Endothelial cell (in vitro differentiated cells): ENCODE measurements around the gene CLDN4. TPM values are rescaled to one million over a fixed set of nuclear protein-coding genes. Genes with fewer than 3 reads are reported as not detected.
"Not testable (repeated sequence)": the region's sequence is repeated elsewhere in the genome, so short reads cannot be mapped to it uniquely, and the experiment has no call there.

Experiments used
- DNase-seq: peaks from one replicate; pipeline ENCODE4 v3.0.0; 2021; ENCODE audit warnings: low spot score
- H3K27ac Mint-ChIP-seq: one replicate; pipeline ENCODE4 v1.8.0; 2021; ENCODE audit warnings: mixed read lengths, inconsistent platforms; ENCODE audit not compliant: unreplicated experiment
- H3K27me3 Mint-ChIP-seq: one replicate; pipeline ENCODE4 v1.8.0; 2021; ENCODE audit warnings: mild to moderate bottlenecking, moderate library complexity, mixed read lengths, inconsistent platforms; ENCODE audit not compliant: unreplicated experiment
- H3K36me3 Mint-ChIP-seq: one replicate; pipeline ENCODE4 v1.8.0; 2021; ENCODE audit warnings: mild to moderate bottlenecking, low read depth, mixed read lengths, inconsistent platforms; ENCODE audit not compliant: unreplicated experiment
- H3K4me1 Mint-ChIP-seq: one replicate; pipeline ENCODE4 v1.8.0; 2021; ENCODE audit warnings: mild to moderate bottlenecking, mixed read lengths, inconsistent platforms; ENCODE audit not compliant: unreplicated experiment
- H3K4me3 Mint-ChIP-seq: one replicate; pipeline ENCODE4 v1.8.0; 2021; ENCODE audit warnings: mild to moderate bottlenecking, mixed read lengths, inconsistent platforms; ENCODE audit not compliant: unreplicated experiment
- H3K9me3 Mint-ChIP-seq: one replicate; pipeline ENCODE4 v1.8.0; 2021; ENCODE audit warnings: mixed read lengths, inconsistent platforms; ENCODE audit not compliant: unreplicated experiment
- CTCF ChIP-seq: fragments of 200-600 bp; sonication (generic); IDR thresholded peaks from one replicate; pipeline ENCODE4 v1.5.0; 2021; ENCODE audit warnings: antibody characterized with exemption; ENCODE audit not compliant: unreplicated experiment
- total RNA-seq: library from RNA; stranded (reverse); fragmentation: NEBNext Ultra II Directional; extraction: Animal tissue kit (Norgen Biotek cat#: 25700); gene quantifications from one replicate; pipeline ENCODE4 v1.2.1, GENCODE V29; 2021; ENCODE audit not compliant: unreplicated experiment

The CLDN4 gene
- total RNA-seq, 1 donor from 2014 or later = 1.6 TPM

GRCh38 chr7:73834626-73835191 is 3.9 kb downstream of the CLDN4 start:
- Mint-ChIP-seq H3K36me3 (no peaks in the 10 kb centered on the region), H3K4me3 (no peak overlapping the region), H3K4me1 (peaks cover 6% of the 10 kb centered on the region), H3K27me3 (peaks cover 6% of the 10 kb centered on the region), H3K27ac (no peak overlapping the region), H3K9me3 (no peaks in the 10 kb centered on the region)
- TF ChIP-seq CTCF = no peak
- no peak for DNase-seq

DNA sequence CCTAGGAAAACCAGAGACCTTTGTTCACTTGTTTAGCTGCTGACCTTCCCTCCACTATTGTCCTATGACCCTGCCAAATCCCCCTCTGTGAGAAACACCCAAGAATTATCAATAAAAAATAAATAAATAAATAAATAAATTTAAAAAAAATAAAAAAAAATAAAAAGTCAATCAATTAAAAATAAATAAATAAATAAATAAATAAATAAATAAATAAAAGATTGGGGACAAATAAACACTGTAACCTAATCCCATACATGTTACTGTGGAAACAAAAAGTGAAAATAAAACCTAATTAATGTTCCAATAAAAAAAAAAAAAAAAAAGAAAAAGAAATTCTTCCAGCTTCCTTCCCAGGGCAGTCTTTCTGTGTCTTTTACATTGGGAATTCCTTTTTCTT is 6.4 kb downstream of the CLDN4 start:
- not testable (repeated sequence) for H3K36me3 Mint-ChIP-seq, DNase-seq, H3K9me3 Mint-ChIP-seq, H3K27ac Mint-ChIP-seq, H3K27me3 Mint-ChIP-seq, H3K4me1 Mint-ChIP-seq, H3K4me3 Mint-ChIP-seq

GRCh38 chr7:73838642-73839041 is 7.8 kb downstream of the CLDN4 start:
- Mint-ChIP-seq H3K36me3 (no peaks in the 10 kb centered on the region), H3K9me3 (no peaks in the 10 kb centered on the region), H3K27ac (no peak overlapping the region), H3K27me3 (peaks cover 8% of the 10 kb centered on the region), H3K4me1 (peaks cover 5% of the 10 kb centered on the region), H3K4me3 (no peak overlapping the region)
- TF ChIP-seq CTCF = no peak
- DNase-seq = no peak

GRCh38 chr7:73839290-73839689 is 8.5 kb downstream of the CLDN4 start:
- no peak overlapping the region for H3K4me3 Mint-ChIP-seq
- no peaks in the 10 kb centered on the region for H3K9me3 Mint-ChIP-seq
- H3K27me3 Mint-ChIP-seq = peaks cover 11% of the 10 kb centered on the region
- H3K36me3 Mint-ChIP-seq = no peaks in the 10 kb centered on the region
- DNase-seq = no peak
- no peak overlapping the region for H3K27ac Mint-ChIP-seq
- TF ChIP-seq CTCF = no peak
- peaks cover 11% of the 10 kb centered on the region for H3K4me1 Mint-ChIP-seq

- Mint-ChIP-seq H3K4me1 (peaks cover 16% of the 10 kb centered on the region), H3K4me3 (no peak overlapping the region), H3K36me3 (no peaks in the 10 kb centered on the region), H3K9me3 (no peaks in the 10 kb centered on the region), H3K27ac (no peak overlapping the region), H3K27me3 (peaks cover 11% of the 10 kb centered on the region)
- no peak for DNase-seq
- TF ChIP-seq CTCF = peak; percentile 49
These were observed 9.2 kb downstream of the CLDN4 start for GRCh38 chr7:73839743-73840714.
